OCI-LY1 (cell line): ENCODE measurements around the gene HOXA2.

Experiments
- CTCF ChIP-seq: fragments of 200-600 bp; sonication (generic), shearing (Covaris generic); IDR thresholded peaks from 2 replicates; pipeline ENCODE4 v1.5.1; 2017; ENCODE audit warnings: mild to moderate bottlenecking, antibody characterized with exemption, low read length, moderate library complexity, mixed read lengths
- EZH2 ChIP-seq: fragments of 200-600 bp; sonication (generic), shearing (Covaris generic); IDR thresholded peaks from 2 replicates; pipeline ENCODE4 v1.8.0; 2017; ENCODE audit warnings: borderline replicate concordance, mixed run types, mild to moderate bottlenecking, antibody characterized with exemption, low read length, moderate library complexity, mixed read lengths

GRCh38 chr7:27145914-27146412 is 43.5 kb upstream of the HOXA2 start:
- no peak for TF ChIP-seq CTCF
- no peak for TF ChIP-seq EZH2
